ENCODE data around the gene NT5DC4.

DNA sequence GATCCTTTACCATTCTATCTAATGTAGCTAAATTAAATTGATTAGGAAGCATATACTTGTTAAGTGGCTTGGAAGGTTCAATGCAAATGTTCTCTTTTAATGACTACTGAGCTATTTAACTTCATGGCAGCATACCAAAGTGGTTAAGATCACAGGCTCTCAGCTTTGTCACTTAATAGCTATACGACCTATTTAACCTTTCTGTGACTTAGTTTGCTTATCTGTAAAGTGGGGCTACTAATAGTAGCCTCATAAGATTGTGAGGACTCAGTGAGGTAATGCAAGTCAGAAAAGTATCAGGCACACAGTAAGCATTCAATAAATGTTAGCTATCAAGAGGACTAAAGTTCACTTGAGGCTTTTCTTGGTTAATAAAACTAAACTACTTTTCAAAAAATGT is 39.3 kb downstream of the NT5DC4 start:
- TF ChIP-seq, protein P1, sequence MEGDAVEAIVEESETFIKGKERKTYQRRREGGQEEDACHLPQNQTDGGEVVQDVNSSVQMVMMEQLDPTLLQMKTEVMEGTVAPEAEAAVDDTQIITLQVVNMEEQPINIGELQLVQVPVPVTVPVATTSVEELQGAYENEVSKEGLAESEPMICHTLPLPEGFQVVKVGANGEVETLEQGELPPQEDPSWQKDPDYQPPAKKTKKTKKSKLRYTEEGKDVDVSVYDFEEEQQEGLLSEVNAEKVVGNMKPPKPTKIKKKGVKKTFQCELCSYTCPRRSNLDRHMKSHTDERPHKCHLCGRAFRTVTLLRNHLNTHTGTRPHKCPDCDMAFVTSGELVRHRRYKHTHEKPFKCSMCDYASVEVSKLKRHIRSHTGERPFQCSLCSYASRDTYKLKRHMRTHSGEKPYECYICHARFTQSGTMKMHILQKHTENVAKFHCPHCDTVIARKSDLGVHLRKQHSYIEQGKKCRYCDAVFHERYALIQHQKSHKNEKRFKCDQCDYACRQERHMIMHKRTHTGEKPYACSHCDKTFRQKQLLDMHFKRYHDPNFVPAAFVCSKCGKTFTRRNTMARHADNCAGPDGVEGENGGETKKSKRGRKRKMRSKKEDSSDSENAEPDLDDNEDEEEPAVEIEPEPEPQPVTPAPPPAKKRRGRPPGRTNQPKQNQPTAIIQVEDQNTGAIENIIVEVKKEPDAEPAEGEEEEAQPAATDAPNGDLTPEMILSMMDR (IDR thresholded peaks at IDR 0.05; ENCODE audit: insufficient read depth, low read depth, low read length), result no peak
- no peak for TF ChIP-seq EZH2 (IDR thresholded peaks at IDR 0.05; ENCODE audit: insufficient read depth, low read length)

All from astrocyte (in vitro differentiated cells and primary cell).